Measurements from ENCODE around the gene TSPAN16. TPM values are rescaled to one million over a fixed set of nuclear protein-coding genes. Genes with fewer than 3 reads are reported as not detected.

The TSPAN16 gene
- total and polyA plus RNA-seq, 2 donors (not counting 3 experiments of a cell fraction or from before 2014, with no cell fraction given): not detected

DNA sequence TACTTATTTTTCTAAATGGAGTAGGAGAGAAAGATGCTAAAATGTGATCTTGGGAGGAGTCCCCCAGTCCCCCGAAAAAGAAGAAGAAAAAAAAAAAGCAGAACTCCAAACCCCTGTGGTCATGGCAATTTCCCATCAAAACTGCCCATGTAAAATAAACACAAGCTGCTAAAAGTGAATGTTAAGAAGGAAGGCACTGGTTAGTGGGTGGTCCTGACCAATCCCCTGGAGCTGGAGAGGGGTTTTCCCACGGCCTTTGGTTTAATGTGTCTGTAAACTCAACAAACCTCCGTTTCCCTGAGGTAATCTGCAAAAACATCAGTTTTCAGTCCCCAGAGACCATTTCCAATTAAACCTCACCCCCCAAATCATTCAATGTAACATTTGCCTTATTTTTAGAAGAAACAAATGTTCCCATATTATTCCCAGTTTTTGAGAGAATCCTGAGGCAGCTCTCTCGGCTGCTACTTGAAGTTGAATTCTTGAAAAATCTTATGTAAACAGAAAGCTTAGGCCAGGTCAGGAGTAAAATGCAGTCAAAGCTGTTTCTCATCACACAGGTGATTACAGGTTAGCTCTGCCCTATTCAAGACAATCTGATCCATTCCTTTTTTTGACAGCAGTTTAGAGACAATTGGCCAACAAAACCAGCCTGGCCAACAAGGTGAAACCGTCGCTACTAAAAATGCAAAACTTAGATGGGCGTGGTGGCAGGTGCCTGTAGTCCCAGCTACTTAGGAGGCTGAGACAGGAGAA, 26.5 kb downstream of the TSPAN16 start:
- H4K20me1 ChIP-seq (replicated peaks; ENCODE audit: control insufficient read depth, extremely low read depth, insufficient read depth, low read length): no peaks in the 10 kb centered on the region
- H3K4me3 ChIP-seq (replicated peaks in 1 of 3; ENCODE audit: insufficient read depth in 1 of 3, low read depth in 1 of 3, low read length in 3 of 3): no peak overlapping the region
- ChIA-PET CTCF (interaction anchor here (1.1 to 1.4 kb wide), 2 partner anchors 25 to 28 kb away, joined by 5 read pairs; no protein-coding TSS in a partner anchor), POLR2A (interaction anchor here (0.6 kb wide), 1 partner anchor 20 kb away, joined by 3 read pairs; no protein-coding TSS in a partner anchor)
- no peak for TF ChIP-seq CTCF (IDR thresholded peaks at IDR 0.05; ENCODE audit: extremely low read depth in 1 of 2, insufficient read depth in 1 of 2, low read depth in 1 of 2, low read length in 2 of 2)
- TF ChIP-seq FOS (IDR thresholded peaks at IDR 0.05; ENCODE audit: borderline replicate concordance, insufficient read depth, low read length): no peak
- no peak for TF ChIP-seq MYC (IDR thresholded peaks at IDR 0.05; ENCODE audit: low read depth, low read length)
- TF ChIP-seq GATA2 (IDR thresholded peaks at IDR 0.05; ENCODE audit: insufficient read depth, insufficient read length, low read depth, low read length): no peak
- no peak for TF ChIP-seq EZH2 (IDR thresholded peaks at IDR 0.05; ENCODE audit: borderline replicate concordance, low read depth, low read length, severe bottlenecking)
- TF ChIP-seq MAX (IDR thresholded peaks at IDR 0.05; ENCODE audit: insufficient read depth, insufficient read length): no peak
- FAIRE-seq: peak; percentile 15
- H3K9me3 ChIP-seq (replicated peaks; ENCODE audit: control insufficient read depth, insufficient read depth, low read length): no peaks in the 10 kb centered on the region
- dilution Hi-C loops (cut with MboI; ENCODE audit: extremely low pct_ligation_motif_present, low sequenced_read_pairs): no loop called here
- H3K9ac ChIP-seq (replicated peaks; ENCODE audit: extremely low read depth, insufficient read depth, low read length): no peak overlapping the region
- no peaks in the 10 kb centered on the region for H3K27me3 ChIP-seq (ENCODE audit: control insufficient read depth in 2 of 2, insufficient read depth in 2 of 2, low read length in 2 of 2)
- H3K27ac ChIP-seq (ENCODE audit: insufficient read depth, low read depth, low read length): no peak overlapping the region
- no peaks in the 10 kb centered on the region for H3K9me1 ChIP-seq (replicated peaks; ENCODE audit: control insufficient read depth, extremely low read depth, insufficient read depth, low read length)
- H3K79me2 ChIP-seq (ENCODE audit: control insufficient read depth, insufficient read depth, low read length): no peaks in the 10 kb centered on the region
- no peak overlapping the region for H2AFZ ChIP-seq (ENCODE audit: low read depth, low read length)
- peaks cover 7% of the 10 kb centered on the region for H3K4me1 ChIP-seq (ENCODE audit: control insufficient read depth, extremely low read depth, insufficient read depth, low read length)
- peaks cover 0 to 9% of the 10 kb centered on the region in 2 experiments for H3K36me3 ChIP-seq (ENCODE audit: control insufficient read depth in 2 of 2, extremely low read depth in 1 of 2, insufficient read depth in 2 of 2, low read length in 2 of 2)
- intact Hi-C loops (cut with micrococcal nuclease): no loop called here
- H3K4me2 ChIP-seq (ENCODE audit: insufficient read depth, low read length): no peak overlapping the region
- BruUV-seq (replicated peaks): no TSS peak
- DNase-seq (ENCODE audit: low read depth, low spot score): no peak
